ENCODE data around the gene URB2.

URB2 gene

GRCh38 chr1:229636042-229636441, 10.0 kb downstream of the URB2 start:
- Histone ChIP-seq H3K4me1 (ENCODE audit: control insufficient read depth, insufficient read depth, low read length) (no peaks in the 10 kb centered on the region), H3K4me3 (ENCODE audit: low read depth, low read length) (no peak overlapping the region), H3K36me3 (ENCODE audit: control insufficient read depth in 2 of 2, insufficient read depth in 1 of 2, low read length in 2 of 2) (peaks cover 62 to 75% of the 10 kb centered on the region in 2 experiments), H3K27ac (ENCODE audit: extremely low read depth, low read depth, low read length) (no peak overlapping the region), H3K9me3 (ENCODE audit: control insufficient read depth, insufficient read depth, low read depth, low read length) (no peaks in the 10 kb centered on the region)
- CTCF ChIA-PET: interaction anchor here (0.5 kb wide), 1 partner anchor 66 kb away, joined by 4 read pairs; no protein-coding TSS in a partner anchor
- TF ChIP-seq ZNF16 (tag by site-specific recombination; IDR thresholded peaks at IDR 0.05; ENCODE audit: low read depth): no peak
- TF ChIP-seq ZNF670 (tag by site-specific recombination; IDR thresholded peaks at IDR 0.05; ENCODE audit: low read depth): no peak
- TF ChIP-seq SP3 (tag by site-specific recombination; IDR thresholded peaks at IDR 0.05): no peak
- no peak for TF ChIP-seq REPIN1 (tag by site-specific recombination; IDR thresholded peaks at IDR 0.05; ENCODE audit: low read depth)
- no peak for TF ChIP-seq ZNF211 (tag by site-specific recombination; IDR thresholded peaks at IDR 0.05; ENCODE audit: low read depth)
- no peak for TF ChIP-seq ZBTB17 (tag by site-specific recombination; IDR thresholded peaks at IDR 0.05)
- TF ChIP-seq ZNF530 (tag by site-specific recombination; IDR thresholded peaks at IDR 0.05; ENCODE audit: low read depth): no peak
- TF ChIP-seq ZNF391 (tag by site-specific recombination; IDR thresholded peaks at IDR 0.05; ENCODE audit: borderline replicate concordance, low read depth): no peak
- no peak for TF ChIP-seq ZNF248 (tag by site-specific recombination; IDR thresholded peaks at IDR 0.05)
- no peak for TF ChIP-seq ZFP69B (tag by site-specific recombination; IDR thresholded peaks at IDR 0.05)
- TF ChIP-seq ZSCAN23 (tag by site-specific recombination; IDR thresholded peaks at IDR 0.05): no peak
- TF ChIP-seq ELK4 (IDR thresholded peaks at IDR 0.05; ENCODE audit: borderline replicate concordance, low read depth, low read length): no peak
- no peak for TF ChIP-seq PRDM1 (tag by site-specific recombination; IDR thresholded peaks at IDR 0.05)
- TF ChIP-seq ZNF555 (tag by site-specific recombination; conservative IDR thresholded peaks at IDR 0.05): no peak
- TF ChIP-seq ZNF792 (tag by site-specific recombination; IDR thresholded peaks at IDR 0.05): no peak
- TF ChIP-seq ZBTB8A (tag by site-specific recombination; IDR thresholded peaks at IDR 0.05): no peak
- TF ChIP-seq EGR2 (tag by site-specific recombination; IDR thresholded peaks at IDR 0.05; ENCODE audit: low read depth): no peak
- TF ChIP-seq ZNF654 (tag by site-specific recombination; IDR thresholded peaks at IDR 0.05; ENCODE audit: low read depth): no peak
- TF ChIP-seq ZNF473 (tag by site-specific recombination; IDR thresholded peaks at IDR 0.05): no peak
- POLR2A ChIA-PET: interaction anchor here (1.3 to 1.8 kb wide), 2 partner anchors 9 to 77 kb away, joined by 4 read pairs; partner anchors contain the start of genes ABCB10 and URB2

- ChIA-PET POLR2A (no interaction called here), CTCF (no interaction called here)
- Histone ChIP-seq H3K27ac (ENCODE audit: extremely low read depth, low read depth, low read length) (no peak overlapping the region), H3K36me3 (ENCODE audit: control insufficient read depth in 2 of 2, insufficient read depth in 1 of 2, low read length in 2 of 2) (peaks cover 51 to 76% of the 10 kb centered on the region in 2 experiments), H3K4me1 (ENCODE audit: control insufficient read depth, insufficient read depth, low read length) (no peaks in the 10 kb centered on the region), H3K9me3 (ENCODE audit: control insufficient read depth, insufficient read depth, low read depth, low read length) (no peaks in the 10 kb centered on the region), H3K4me3 (ENCODE audit: low read depth, low read length) (no peak overlapping the region)
- TF ChIP-seq CTCF (tag by site-specific recombination; IDR thresholded peaks at IDR 0.05) (no peak), ZNF18 (tag by site-specific recombination; IDR thresholded peaks at IDR 0.05) (no peak), ZNF354C (tag by site-specific recombination; IDR thresholded peaks at IDR 0.05; ENCODE audit: borderline replicate concordance, low read depth) (no peak), MYNN (tag by site-specific recombination; IDR thresholded peaks at IDR 0.05; ENCODE audit: borderline replicate concordance) (no peak), HIC1 (tag by site-specific recombination; IDR thresholded peaks at IDR 0.05) (no peak), SP7 (tag by site-specific recombination; IDR thresholded peaks at IDR 0.05) (no peak), PRDM10 (tag by site-specific recombination; IDR thresholded peaks at IDR 0.05) (no peak), ZNF335 (tag by site-specific recombination; conservative IDR thresholded peaks at IDR 0.05) (no peak)
Observed at GRCh38 chr1:229637746-229638145, 11.7 kb downstream of the URB2 start.
